Neural cell (in vitro differentiated cells): ENCODE measurements around the gene CHMP1A. TPM values are rescaled to one million over a fixed set of nuclear protein-coding genes. Genes with fewer than 3 reads are reported as not detected.

Experiments
- H2AFZ ChIP-seq: fragments of 200-600, 300-800 bp; sonication (generic), shearing (Covaris generic); 2 replicates; pipeline ENCODE4 v1.6.0; 2014; ENCODE audit warnings: low read depth, mild to moderate bottlenecking, antibody characterized with exemption, low read length, moderate library complexity
- H3F3A ChIP-seq: fragments of 200-600 bp; shearing (Covaris generic); 2 replicates; pipeline ENCODE4 v1.6.1; 2016; ENCODE audit warnings: mild to moderate bottlenecking, moderate library complexity, mixed read lengths, antibody characterized with exemption, low read length; ENCODE audit not compliant: insufficient read depth, poor library complexity, severe bottlenecking
- H3K27ac ChIP-seq: fragments of 200-600, 300-800 bp; sonication (generic), shearing (Covaris generic); 2 replicates; pipeline ENCODE4 v1.5.1; 2014; ENCODE audit warnings: mild to moderate bottlenecking, low read length, moderate library complexity
- H3K27me3 ChIP-seq: fragments of 300-800, 200-600 bp; sonication (generic), shearing (Covaris generic); 2 replicates; pipeline ENCODE4 v1.6.0; 2014; ENCODE audit warnings: mild to moderate bottlenecking, low read depth, low read length, moderate library complexity; ENCODE audit not compliant: insufficient read depth
- H3K36me3 ChIP-seq: fragments of 300-800, 200-600 bp; sonication (generic), shearing (Covaris generic); 2 replicates; pipeline ENCODE4 v1.5.1; 2014; ENCODE audit warnings: mild to moderate bottlenecking, antibody characterized with exemption, low read length, moderate library complexity; ENCODE audit not compliant: insufficient read depth
- H3K4me2 ChIP-seq: fragments of 300-800, 200-600 bp; sonication (generic), shearing (Covaris generic); 2 replicates; pipeline ENCODE4 v1.6.0; 2014; ENCODE audit warnings: mild to moderate bottlenecking, low read length
- H3K4me3 ChIP-seq: fragments of 300-800, 200-600 bp; sonication (generic), shearing (Covaris generic); 2 replicates; pipeline ENCODE4 v1.5.1; 2014; ENCODE audit warnings: mild to moderate bottlenecking, low read length, moderate library complexity
- H3K79me2 ChIP-seq: fragments of 200-600 bp; shearing (Covaris generic); replicated peaks from 2 replicates; pipeline ENCODE4 v1.6.0; 2014; ENCODE audit warnings: mild to moderate bottlenecking, low read length, moderate library complexity; ENCODE audit not compliant: insufficient read depth
- H3K9ac ChIP-seq: fragments of 300-800, 200-600 bp; sonication (generic), shearing (Covaris generic); 2 replicates; pipeline ENCODE4 v1.6.1; 2016; ENCODE audit warnings: mild to moderate bottlenecking, low read length, mixed read lengths
- H3K9me2 ChIP-seq: fragments of 200-600 bp; shearing (Covaris generic); 2 replicates; pipeline ENCODE4 v1.6.1; 2016; ENCODE audit warnings: mild to moderate bottlenecking, low read length, mixed read lengths; ENCODE audit not compliant: insufficient read depth
- H3K9me3 ChIP-seq: fragments of 200-600, 300-800 bp; sonication (generic), shearing (Covaris generic); 2 replicates; pipeline ENCODE4 v1.6.1; 2016; ENCODE audit warnings: mild to moderate bottlenecking, mixed run types, low read length, moderate library complexity, mixed read lengths
- H4K20me1 ChIP-seq: fragments of 200-600 bp; shearing (Covaris generic); 2 replicates; pipeline ENCODE4 v1.6.1; 2016; ENCODE audit warnings: mild to moderate bottlenecking, mixed run types; ENCODE audit not compliant: insufficient read depth
- EP300 ChIP-seq: fragments of 450-650 bp; conservative IDR thresholded peaks from 2 replicates; pipeline ENCODE4 v1.6.1; 2014; ENCODE audit warnings: antibody characterized with exemption, mild to moderate bottlenecking, moderate library complexity; ENCODE audit not compliant: poor library complexity, severe bottlenecking
- EZH2 ChIP-seq: fragments of 200-600, 300-800 bp; shearing (Covaris generic), sonication (generic); IDR thresholded peaks from 2 replicates; pipeline ENCODE4 v1.6.1; 2014; ENCODE audit warnings: antibody characterized with exemption, low read length, borderline replicate concordance, mild to moderate bottlenecking; ENCODE audit not compliant: insufficient read depth, poor library complexity, severe bottlenecking
- MXI1 ChIP-seq: fragments of 450-650 bp; conservative IDR thresholded peaks from 2 replicates; pipeline ENCODE4 v1.6.1; 2014; ENCODE audit warnings: antibody characterized with exemption, mild to moderate bottlenecking; ENCODE audit not compliant: poor library complexity, severe bottlenecking
- POLR2AphosphoS5 ChIP-seq: IDR thresholded peaks from 2 replicates; pipeline ENCODE4 v1.6.1; 2012
- RAD21 ChIP-seq: fragments of 450-650 bp; conservative IDR thresholded peaks from 2 replicates; pipeline ENCODE4 v1.6.1; 2014; ENCODE audit warnings: antibody characterized with exemption, mild to moderate bottlenecking, moderate library complexity
- REST ChIP-seq: IDR thresholded peaks from 2 replicates; pipeline ENCODE4 v1.6.1; 2012; ENCODE audit warnings: borderline replicate concordance
- SMC3 ChIP-seq: fragments of 450-650 bp; conservative IDR thresholded peaks from 2 replicates; pipeline ENCODE4 v1.6.1; 2014; ENCODE audit warnings: antibody characterized with exemption, mild to moderate bottlenecking, moderate library complexity; ENCODE audit not compliant: poor library complexity
- TAF1 ChIP-seq: IDR thresholded peaks from 2 replicates; pipeline ENCODE4 v1.6.1; 2012; ENCODE audit warnings: low read depth
- polyA plus RNA-seq: library from polyadenylated mRNA; depleted of rRNA; stranded (reverse); fragments of >200 nt; gene quantifications from 2 replicates; pipeline ENCODE4 v1.2.3, GENCODE V29; 2014
- TF ChIP-seq, protein P1 (sequence below): fragments of 450-650 bp; IDR thresholded peaks from 2 replicates; pipeline ENCODE4 v1.5.1; 2014; ENCODE audit warnings: antibody characterized with exemption, mild to moderate bottlenecking, moderate library complexity; ENCODE audit not compliant: poor library complexity, severe bottlenecking

The CHMP1A gene
- polyA plus RNA-seq, 1 donor from 2014 or later: 113 TPM

DNA sequence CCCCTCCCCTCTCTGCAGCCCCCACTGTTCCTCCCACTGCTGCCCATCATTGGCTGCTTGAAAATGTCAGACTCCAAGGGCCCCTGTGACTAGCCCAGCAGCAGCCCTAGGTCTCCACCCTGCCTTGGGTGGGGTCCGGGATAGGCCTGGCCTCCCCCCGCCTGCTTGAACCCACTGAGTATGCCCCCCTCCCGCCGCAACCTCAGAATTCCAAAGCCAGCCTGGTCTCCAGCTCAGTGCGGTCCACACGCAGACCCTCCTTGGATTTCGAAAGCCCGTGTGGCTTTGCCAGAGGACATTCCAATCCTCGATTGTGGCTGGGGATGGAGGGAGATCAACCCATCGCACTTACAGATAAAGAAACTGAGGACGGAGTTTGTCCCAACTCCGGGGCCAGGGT, 37.7 kb downstream of the CHMP1A start:
- TF ChIP-seq EZH2: no peak
- TF ChIP-seq POLR2AphosphoS5: no peak
- TF ChIP-seq REST: no peak
- TF ChIP-seq EP300: no peak
- TF ChIP-seq, protein P1, sequence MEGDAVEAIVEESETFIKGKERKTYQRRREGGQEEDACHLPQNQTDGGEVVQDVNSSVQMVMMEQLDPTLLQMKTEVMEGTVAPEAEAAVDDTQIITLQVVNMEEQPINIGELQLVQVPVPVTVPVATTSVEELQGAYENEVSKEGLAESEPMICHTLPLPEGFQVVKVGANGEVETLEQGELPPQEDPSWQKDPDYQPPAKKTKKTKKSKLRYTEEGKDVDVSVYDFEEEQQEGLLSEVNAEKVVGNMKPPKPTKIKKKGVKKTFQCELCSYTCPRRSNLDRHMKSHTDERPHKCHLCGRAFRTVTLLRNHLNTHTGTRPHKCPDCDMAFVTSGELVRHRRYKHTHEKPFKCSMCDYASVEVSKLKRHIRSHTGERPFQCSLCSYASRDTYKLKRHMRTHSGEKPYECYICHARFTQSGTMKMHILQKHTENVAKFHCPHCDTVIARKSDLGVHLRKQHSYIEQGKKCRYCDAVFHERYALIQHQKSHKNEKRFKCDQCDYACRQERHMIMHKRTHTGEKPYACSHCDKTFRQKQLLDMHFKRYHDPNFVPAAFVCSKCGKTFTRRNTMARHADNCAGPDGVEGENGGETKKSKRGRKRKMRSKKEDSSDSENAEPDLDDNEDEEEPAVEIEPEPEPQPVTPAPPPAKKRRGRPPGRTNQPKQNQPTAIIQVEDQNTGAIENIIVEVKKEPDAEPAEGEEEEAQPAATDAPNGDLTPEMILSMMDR: no peak
- no peak for TF ChIP-seq RAD21
- no peak for TF ChIP-seq TAF1
- TF ChIP-seq MXI1: no peak
- no peak for TF ChIP-seq SMC3
- Histone ChIP-seq H4K20me1 (no peaks in the 10 kb centered on the region), H3K4me3 (no peak overlapping the region), H3K9ac (no peak overlapping the region), H3K4me2 (no peak overlapping the region), H2AFZ (no peak overlapping the region), H3K36me3 (no peaks in the 10 kb centered on the region), H3K27ac (no peak overlapping the region), H3F3A (no peaks in the 10 kb centered on the region), H3K27me3 (no peaks in the 10 kb centered on the region), H3K9me2 (no peaks in the 10 kb centered on the region), H3K79me2 (no peaks in the 10 kb centered on the region), H3K9me3 (no peaks in the 10 kb centered on the region)

DNA sequence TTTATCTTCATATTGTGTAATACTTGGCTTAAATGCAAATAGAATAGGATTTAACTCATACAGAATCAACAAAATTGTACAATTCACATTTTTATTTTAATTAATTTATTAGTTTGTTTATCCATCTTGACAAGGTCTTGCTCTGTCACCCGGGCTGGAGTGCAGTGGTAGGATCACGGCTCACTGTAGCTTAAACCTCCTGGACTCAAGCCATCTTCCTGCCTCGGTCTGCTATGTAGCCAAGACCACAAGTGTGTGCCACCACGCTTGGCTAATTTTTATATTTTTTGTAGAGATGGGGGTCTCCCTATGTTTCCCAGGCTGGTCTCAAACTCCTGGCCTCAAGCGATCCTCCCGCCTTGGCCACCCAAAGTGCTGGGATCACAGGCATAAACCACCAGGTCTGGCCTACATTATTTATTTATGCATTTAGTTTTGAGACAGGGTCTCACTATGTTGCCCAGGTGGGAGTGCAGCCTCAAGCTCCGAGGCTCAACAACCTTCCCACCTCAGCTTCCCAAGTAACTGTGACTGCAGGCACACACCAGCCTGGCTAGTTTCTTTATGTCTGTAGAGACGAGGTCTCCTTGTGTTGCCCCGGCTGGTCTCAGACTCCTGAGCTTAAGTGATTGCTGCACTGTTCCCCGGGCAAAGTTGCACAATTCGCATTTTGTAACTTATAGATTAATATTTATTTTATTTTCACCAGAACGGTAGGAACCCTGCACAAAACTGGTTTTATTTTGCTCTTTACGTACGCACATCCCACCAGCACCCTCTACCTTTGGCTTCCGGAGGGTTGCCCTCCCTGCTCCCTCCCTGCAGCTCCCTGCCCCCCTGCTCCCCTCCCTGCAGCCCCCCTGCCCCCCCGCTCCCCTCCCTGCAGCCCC, 39.2 kb downstream of the CHMP1A start:
- Histone ChIP-seq H3K79me2 (no peaks in the 10 kb centered on the region), H3K9me3 (no peaks in the 10 kb centered on the region), H3K4me2 (no peak overlapping the region), H3K9me2 (no peaks in the 10 kb centered on the region), H2AFZ (no peak overlapping the region), H3K36me3 (no peaks in the 10 kb centered on the region), H4K20me1 (no peaks in the 10 kb centered on the region), H3K27ac (no peak overlapping the region), H3K4me3 (no peak overlapping the region), H3F3A (no peaks in the 10 kb centered on the region), H3K9ac (no peak overlapping the region), H3K27me3 (no peaks in the 10 kb centered on the region)
- no peak for TF ChIP-seq POLR2AphosphoS5
- TF ChIP-seq REST: no peak
- no peak for TF ChIP-seq TAF1
- TF ChIP-seq MXI1: no peak
- no peak for TF ChIP-seq SMC3
- TF ChIP-seq EP300: no peak
- no peak for TF ChIP-seq EZH2
